HEK293 (cell line): ENCODE data around the gene MRPL39.

Source experiments
- BCL11B ChIP-seq: fragments of 450-650 bp; formaldehyde crosslinking; IDR thresholded peaks from 2 replicates; pipeline ENCODE4 v1.5.1; 2016; ENCODE audit warnings: low read depth, missing biosample characterization, missing genetic modification characterization
- GLI2 ChIP-seq: fragments of 450-650 bp; formaldehyde crosslinking; IDR thresholded peaks from 2 replicates; pipeline ENCODE4; 2017; ENCODE audit warnings: missing biosample characterization, missing genetic modification characterization, low read depth, borderline replicate concordance
- KLF10 ChIP-seq: fragments of 450-650 bp; IDR thresholded peaks from 2 replicates; pipeline ENCODE4 v1.5.1; 2018; ENCODE audit warnings: missing biosample characterization, mild to moderate bottlenecking, missing genetic modification characterization
- KLF7 ChIP-seq: fragments of 450-650 bp; formaldehyde crosslinking; IDR thresholded peaks from 2 replicates; pipeline ENCODE4 v1.5.1; 2016; ENCODE audit warnings: missing biosample characterization, missing genetic modification characterization, borderline replicate concordance
- SP2 ChIP-seq: fragments of 450-650 bp; formaldehyde crosslinking; IDR thresholded peaks from 2 replicates; pipeline ENCODE4 v1.5.1; 2016; ENCODE audit warnings: missing biosample characterization, missing genetic modification characterization
- ZBTB17 ChIP-seq: fragments of 450-650 bp; formaldehyde crosslinking; IDR thresholded peaks from 2 replicates; pipeline ENCODE4 v1.5.1; 2016; ENCODE audit warnings: missing biosample characterization, missing genetic modification characterization
- ZIC2 ChIP-seq: fragments of 450-650 bp; formaldehyde crosslinking; IDR thresholded peaks from 2 replicates; pipeline ENCODE4 v1.5.1; 2016; ENCODE audit warnings: missing biosample characterization, missing genetic modification characterization
- ZNF155 ChIP-seq: fragments of 450-650 bp; formaldehyde crosslinking; IDR thresholded peaks from 2 replicates; pipeline ENCODE4 v1.5.1; 2016; ENCODE audit warnings: missing biosample characterization, missing genetic modification characterization
- ZNF184 ChIP-seq: fragments of 450-650 bp; IDR thresholded peaks from 2 replicates; pipeline ENCODE4 v1.5.1; 2018; ENCODE audit warnings: missing biosample characterization, mild to moderate bottlenecking, missing genetic modification characterization
- ZNF423 ChIP-seq: fragments of 450-650 bp; formaldehyde crosslinking; IDR thresholded peaks from 2 replicates; pipeline ENCODE4 v1.5.1; 2016; ENCODE audit warnings: missing biosample characterization, missing genetic modification characterization
- ZSCAN16 ChIP-seq: fragments of 450-650 bp; formaldehyde crosslinking; IDR thresholded peaks from 2 replicates; pipeline ENCODE4 v1.5.1; 2016; ENCODE audit warnings: missing biosample characterization, missing genetic modification characterization
- ZXDB ChIP-seq: fragments of 450-650 bp; formaldehyde crosslinking; IDR thresholded peaks from 2 replicates; pipeline ENCODE4 v1.5.1; 2016; ENCODE audit warnings: missing biosample characterization, missing genetic modification characterization
- TF ChIP-seq, protein P1 (sequence below): fragments of 450-650 bp; formaldehyde crosslinking; conservative IDR thresholded peaks from 2 replicates; pipeline ENCODE4 v1.5.1; 2016; ENCODE audit warnings: low read depth, missing biosample characterization, missing genetic modification characterization
- TF ChIP-seq, protein P2 (sequence below): fragments of 450-650 bp; formaldehyde crosslinking; IDR thresholded peaks from 2 replicates; pipeline ENCODE4 v1.5.1; 2016; ENCODE audit warnings: missing biosample characterization, missing genetic modification characterization
- TF ChIP-seq, protein P3 (sequence below): fragments of 450-650 bp; formaldehyde crosslinking; IDR thresholded peaks from 2 replicates; pipeline ENCODE4 v1.5.1; 2016; ENCODE audit warnings: missing biosample characterization, missing genetic modification characterization, borderline replicate concordance
- TF ChIP-seq, protein P4 (sequence below): fragments of 450-650 bp; formaldehyde crosslinking; IDR thresholded peaks from 2 replicates; pipeline ENCODE4 v1.5.1; 2016; ENCODE audit warnings: missing biosample characterization, missing genetic modification characterization
- TF ChIP-seq, protein P5 (sequence below): fragments of 450-650 bp; formaldehyde crosslinking; IDR thresholded peaks from 2 replicates; pipeline ENCODE4; 2016; ENCODE audit warnings: missing biosample characterization, missing genetic modification characterization
- TF ChIP-seq, protein P6 (sequence below): fragments of 450-650 bp; formaldehyde crosslinking; IDR thresholded peaks from 2 replicates; pipeline ENCODE4 v1.5.1; 2016; ENCODE audit warnings: missing biosample characterization, missing genetic modification characterization
- TF ChIP-seq, protein P7 (sequence below): sonication (generic); formaldehyde crosslinking; IDR thresholded peaks from 2 replicates; pipeline ENCODE4 v1.8.1; 2022; ENCODE audit warnings: mild to moderate bottlenecking, moderate library complexity, missing genetic modification reagents
- TF ChIP-seq, protein P8 (sequence below): fragments of 450-650 bp; formaldehyde crosslinking; IDR thresholded peaks from 2 replicates; pipeline ENCODE4 v1.5.1; 2016; ENCODE audit warnings: missing biosample characterization, missing genetic modification characterization

MRPL39 gene

DNA sequence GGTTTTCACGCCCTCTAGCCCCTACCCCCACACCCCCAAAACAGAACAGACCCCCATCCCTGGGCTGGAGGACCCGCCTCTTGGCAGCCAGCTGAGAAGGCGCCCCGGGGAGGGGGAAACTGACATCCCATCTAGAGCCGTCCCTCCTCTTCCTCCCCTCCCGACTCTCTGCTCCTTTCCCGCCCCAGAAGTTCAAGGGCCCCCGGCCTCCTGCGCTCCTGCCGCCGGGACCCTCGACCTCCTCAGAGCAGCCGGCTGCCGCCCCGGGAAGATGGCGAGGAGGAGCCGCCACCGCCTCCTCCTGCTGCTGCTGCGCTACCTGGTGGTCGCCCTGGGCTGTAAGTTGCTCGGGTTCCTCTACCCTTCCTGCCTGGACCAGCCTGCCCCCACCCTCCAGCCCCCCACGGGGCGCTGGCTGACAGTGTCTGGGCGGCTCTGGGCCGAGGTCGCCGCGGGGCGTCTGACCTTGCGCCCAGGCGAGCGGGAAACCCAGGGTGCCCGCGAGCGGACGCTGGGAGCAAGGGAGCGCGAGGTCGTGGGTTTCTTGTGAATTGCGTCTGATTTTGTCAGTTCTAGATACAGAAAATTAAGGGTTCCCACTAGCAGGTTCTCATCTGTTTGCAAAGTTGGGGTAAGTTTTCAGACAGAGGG, 32.4 kb upstream of the MRPL39 start (continued):
- TF ChIP-seq, protein P1, sequence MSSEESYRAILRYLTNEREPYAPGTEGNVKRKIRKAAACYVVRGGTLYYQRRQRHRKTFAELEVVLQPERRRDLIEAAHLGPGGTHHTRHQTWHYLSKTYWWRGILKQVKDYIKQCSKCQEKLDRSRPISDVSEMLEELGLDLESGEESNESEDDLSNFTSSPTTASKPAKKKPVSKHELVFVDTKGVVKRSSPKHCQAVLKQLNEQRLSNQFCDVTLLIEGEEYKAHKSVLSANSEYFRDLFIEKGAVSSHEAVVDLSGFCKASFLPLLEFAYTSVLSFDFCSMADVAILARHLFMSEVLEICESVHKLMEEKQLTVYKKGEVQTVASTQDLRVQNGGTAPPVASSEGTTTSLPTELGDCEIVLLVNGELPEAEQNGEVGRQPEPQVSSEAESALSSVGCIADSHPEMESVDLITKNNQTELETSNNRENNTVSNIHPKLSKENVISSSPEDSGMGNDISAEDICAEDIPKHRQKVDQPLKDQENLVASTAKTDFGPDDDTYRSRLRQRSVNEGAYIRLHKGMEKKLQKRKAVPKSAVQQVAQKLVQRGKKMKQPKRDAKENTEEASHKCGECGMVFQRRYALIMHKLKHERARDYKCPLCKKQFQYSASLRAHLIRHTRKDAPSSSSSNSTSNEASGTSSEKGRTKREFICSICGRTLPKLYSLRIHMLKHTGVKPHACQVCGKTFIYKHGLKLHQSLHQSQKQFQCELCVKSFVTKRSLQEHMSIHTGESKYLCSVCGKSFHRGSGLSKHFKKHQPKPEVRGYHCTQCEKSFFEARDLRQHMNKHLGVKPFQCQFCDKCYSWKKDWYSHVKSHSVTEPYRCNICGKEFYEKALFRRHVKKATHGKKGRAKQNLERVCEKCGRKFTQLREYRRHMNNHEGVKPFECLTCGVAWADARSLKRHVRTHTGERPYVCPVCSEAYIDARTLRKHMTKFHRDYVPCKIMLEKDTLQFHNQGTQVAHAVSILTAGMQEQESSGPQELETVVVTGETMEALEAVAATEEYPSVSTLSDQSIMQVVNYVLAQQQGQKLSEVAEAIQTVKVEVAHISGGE: peak; percentile 15; the same call in 1 of the 2 replicates
- TF ChIP-seq, protein P2, sequence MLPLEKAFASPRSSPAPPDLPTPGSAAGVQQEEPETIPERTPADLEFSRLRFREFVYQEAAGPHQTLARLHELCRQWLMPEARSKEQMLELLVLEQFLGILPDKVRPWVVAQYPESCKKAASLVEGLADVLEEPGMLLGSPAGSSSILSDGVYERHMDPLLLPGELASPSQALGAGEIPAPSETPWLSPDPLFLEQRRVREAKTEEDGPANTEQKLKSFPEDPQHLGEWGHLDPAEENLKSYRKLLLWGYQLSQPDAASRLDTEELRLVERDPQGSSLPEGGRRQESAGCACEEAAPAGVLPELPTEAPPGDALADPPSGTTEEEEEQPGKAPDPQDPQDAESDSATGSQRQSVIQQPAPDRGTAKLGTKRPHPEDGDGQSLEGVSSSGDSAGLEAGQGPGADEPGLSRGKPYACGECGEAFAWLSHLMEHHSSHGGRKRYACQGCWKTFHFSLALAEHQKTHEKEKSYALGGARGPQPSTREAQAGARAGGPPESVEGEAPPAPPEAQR (tag by site-specific recombination): no peak
- TF ChIP-seq KLF7 (tag by site-specific recombination): no peak
- TF ChIP-seq, protein P3, sequence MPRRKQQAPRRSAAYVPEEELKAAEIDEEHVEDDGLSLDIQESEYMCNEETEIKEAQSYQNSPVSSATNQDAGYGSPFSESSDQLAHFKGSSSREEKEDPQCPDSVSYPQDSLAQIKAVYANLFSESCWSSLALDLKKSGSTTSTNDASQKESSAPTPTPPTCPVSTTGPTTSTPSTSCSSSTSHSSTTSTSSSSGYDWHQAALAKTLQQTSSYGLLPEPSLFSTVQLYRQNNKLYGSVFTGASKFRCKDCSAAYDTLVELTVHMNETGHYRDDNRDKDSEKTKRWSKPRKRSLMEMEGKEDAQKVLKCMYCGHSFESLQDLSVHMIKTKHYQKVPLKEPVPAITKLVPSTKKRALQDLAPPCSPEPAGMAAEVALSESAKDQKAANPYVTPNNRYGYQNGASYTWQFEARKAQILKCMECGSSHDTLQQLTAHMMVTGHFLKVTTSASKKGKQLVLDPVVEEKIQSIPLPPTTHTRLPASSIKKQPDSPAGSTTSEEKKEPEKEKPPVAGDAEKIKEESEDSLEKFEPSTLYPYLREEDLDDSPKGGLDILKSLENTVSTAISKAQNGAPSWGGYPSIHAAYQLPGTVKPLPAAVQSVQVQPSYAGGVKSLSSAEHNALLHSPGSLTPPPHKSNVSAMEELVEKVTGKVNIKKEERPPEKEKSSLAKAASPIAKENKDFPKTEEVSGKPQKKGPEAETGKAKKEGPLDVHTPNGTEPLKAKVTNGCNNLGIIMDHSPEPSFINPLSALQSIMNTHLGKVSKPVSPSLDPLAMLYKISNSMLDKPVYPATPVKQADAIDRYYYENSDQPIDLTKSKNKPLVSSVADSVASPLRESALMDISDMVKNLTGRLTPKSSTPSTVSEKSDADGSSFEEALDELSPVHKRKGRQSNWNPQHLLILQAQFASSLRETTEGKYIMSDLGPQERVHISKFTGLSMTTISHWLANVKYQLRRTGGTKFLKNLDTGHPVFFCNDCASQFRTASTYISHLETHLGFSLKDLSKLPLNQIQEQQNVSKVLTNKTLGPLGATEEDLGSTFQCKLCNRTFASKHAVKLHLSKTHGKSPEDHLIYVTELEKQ (tag by site-specific recombination): no peak
- TF ChIP-seq SP2 (tag by site-specific recombination): peak; percentile 35; the same call in 1 of the 2 replicates
- no peak for TF ChIP-seq ZSCAN16
- TF ChIP-seq, protein P4, sequence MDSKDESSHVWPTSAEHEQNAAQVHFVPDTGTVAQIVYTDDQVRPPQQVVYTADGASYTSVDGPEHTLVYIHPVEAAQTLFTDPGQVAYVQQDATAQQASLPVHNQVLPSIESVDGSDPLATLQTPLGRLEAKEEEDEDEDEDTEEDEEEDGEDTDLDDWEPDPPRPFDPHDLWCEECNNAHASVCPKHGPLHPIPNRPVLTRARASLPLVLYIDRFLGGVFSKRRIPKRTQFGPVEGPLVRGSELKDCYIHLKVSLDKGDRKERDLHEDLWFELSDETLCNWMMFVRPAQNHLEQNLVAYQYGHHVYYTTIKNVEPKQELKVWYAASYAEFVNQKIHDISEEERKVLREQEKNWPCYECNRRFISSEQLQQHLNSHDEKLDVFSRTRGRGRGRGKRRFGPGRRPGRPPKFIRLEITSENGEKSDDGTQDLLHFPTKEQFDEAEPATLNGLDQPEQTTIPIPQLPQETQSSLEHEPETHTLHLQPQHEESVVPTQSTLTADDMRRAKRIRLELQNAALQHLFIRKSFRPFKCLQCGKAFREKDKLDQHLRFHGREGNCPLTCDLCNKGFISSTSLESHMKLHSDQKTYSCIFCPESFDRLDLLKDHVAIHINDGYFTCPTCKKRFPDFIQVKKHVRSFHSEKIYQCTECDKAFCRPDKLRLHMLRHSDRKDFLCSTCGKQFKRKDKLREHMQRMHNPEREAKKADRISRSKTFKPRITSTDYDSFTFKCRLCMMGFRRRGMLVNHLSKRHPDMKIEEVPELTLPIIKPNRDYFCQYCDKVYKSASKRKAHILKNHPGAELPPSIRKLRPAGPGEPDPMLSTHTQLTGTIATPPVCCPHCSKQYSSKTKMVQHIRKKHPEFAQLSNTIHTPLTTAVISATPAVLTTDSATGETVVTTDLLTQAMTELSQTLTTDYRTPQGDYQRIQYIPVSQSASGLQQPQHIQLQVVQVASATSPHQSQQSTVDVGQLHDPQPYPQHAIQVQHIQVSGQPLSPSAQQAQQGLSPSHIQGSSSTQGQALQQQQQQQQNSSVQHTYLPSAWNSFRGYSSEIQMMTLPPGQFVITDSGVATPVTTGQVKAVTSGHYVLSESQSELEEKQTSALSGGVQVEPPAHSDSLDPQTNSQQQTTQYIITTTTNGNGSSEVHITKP (tag by site-specific recombination): no peak; the same call in 1 of the 2 replicates
- TF ChIP-seq, protein P5, sequence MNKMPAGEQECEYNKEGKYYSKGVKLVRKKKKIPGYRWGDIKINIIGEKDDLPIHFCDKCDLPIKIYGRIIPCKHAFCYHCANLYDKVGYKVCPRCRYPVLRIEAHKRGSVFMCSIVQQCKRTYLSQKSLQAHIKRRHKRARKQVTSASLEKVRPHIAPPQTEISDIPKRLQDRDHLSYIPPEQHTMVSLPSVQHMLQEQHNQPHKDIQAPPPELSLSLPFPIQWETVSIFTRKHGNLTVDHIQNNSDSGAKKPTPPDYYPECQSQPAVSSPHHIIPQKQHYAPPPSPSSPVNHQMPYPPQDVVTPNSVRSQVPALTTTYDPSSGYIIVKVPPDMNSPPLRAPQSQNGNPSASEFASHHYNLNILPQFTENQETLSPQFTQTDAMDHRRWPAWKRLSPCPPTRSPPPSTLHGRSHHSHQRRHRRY: no peak
- peak; percentile 83 for TF ChIP-seq ZBTB17 (tag by site-specific recombination)
- TF ChIP-seq ZNF423 (tag by site-specific recombination): peak; percentile 86
- TF ChIP-seq, protein P6, sequence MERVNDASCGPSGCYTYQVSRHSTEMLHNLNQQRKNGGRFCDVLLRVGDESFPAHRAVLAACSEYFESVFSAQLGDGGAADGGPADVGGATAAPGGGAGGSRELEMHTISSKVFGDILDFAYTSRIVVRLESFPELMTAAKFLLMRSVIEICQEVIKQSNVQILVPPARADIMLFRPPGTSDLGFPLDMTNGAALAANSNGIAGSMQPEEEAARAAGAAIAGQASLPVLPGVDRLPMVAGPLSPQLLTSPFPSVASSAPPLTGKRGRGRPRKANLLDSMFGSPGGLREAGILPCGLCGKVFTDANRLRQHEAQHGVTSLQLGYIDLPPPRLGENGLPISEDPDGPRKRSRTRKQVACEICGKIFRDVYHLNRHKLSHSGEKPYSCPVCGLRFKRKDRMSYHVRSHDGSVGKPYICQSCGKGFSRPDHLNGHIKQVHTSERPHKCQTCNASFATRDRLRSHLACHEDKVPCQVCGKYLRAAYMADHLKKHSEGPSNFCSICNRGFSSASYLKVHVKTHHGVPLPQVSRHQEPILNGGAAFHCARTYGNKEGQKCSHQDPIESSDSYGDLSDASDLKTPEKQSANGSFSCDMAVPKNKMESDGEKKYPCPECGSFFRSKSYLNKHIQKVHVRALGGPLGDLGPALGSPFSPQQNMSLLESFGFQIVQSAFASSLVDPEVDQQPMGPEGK (tag by site-specific recombination): peak; percentile 88
- TF ChIP-seq BCL11B: peak; percentile 48; the same call in 1 of the 2 replicates
- 0 out of 2 replicates have a peak, but pooled peaks have one; percentile 19 for TF ChIP-seq ZXDB
- no peak for TF ChIP-seq ZNF155 (tag by site-specific recombination)
- no peak for TF ChIP-seq GLI2 (tag by site-specific recombination)
- TF ChIP-seq, protein P7, sequence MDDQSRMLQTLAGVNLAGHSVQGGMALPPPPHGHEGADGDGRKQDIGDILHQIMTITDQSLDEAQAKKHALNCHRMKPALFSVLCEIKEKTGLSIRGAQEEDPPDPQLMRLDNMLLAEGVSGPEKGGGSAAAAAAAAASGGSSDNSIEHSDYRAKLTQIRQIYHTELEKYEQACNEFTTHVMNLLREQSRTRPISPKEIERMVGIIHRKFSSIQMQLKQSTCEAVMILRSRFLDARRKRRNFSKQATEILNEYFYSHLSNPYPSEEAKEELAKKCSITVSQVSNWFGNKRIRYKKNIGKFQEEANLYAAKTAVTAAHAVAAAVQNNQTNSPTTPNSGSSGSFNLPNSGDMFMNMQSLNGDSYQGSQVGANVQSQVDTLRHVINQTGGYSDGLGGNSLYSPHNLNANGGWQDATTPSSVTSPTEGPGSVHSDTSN: no peak
- 0 out of 2 replicates have a peak, but pooled peaks have one; percentile 24 for TF ChIP-seq ZNF184 (tag by site-specific recombination)
- TF ChIP-seq, protein P8, sequence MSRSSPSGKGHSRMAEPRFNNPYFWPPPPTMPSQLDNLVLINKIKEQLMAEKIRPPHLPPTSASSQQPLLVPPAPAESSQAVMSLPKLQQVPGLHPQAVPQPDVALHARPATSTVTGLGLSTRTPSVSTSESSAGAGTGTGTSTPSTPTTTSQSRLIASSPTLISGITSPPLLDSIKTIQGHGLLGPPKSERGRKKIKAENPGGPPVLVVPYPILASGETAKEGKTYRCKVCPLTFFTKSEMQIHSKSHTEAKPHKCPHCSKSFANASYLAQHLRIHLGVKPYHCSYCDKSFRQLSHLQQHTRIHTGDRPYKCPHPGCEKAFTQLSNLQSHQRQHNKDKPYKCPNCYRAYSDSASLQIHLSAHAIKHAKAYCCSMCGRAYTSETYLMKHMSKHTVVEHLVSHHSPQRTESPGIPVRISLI: no peak
- no peak for TF ChIP-seq KLF10 (tag by site-specific recombination)
- peak; percentile 93 for TF ChIP-seq ZIC2 (tag by site-specific recombination)
